G401 (cell line): ENCODE data around the gene ZNF470. TPM values are rescaled to one million over a fixed set of nuclear protein-coding genes. Genes with fewer than 3 reads are reported as not detected.
A peak's percentile ranks its signal among the peaks of the same experiment; 100 is the strongest.

Source experiments
- DNase-seq: peaks from one replicate; pipeline ENCODE4 v3.0.0-alpha.2; 2015; ENCODE audit warnings: low spot score
- in situ Hi-C: cut with HindIII; loops from 2 replicates; pipeline ENCODE4 v1.10.0; 2016; ENCODE audit warnings: low sequenced_read_pairs, mixed read lengths
- total RNA-seq: library from RNA; depleted of rRNA; stranded (reverse); fragments of >200 nt; shearing (Covaris generic); gene quantifications from 2 replicates; pipeline ENCODE4 v1.2.3, GENCODE V29; 2014; rRNA removed

ZNF470 gene
- total RNA-seq, 1 experiment from 2014 or later, result 2.5 TPM

GRCh38 chr19:56601375-56601774, 34.1 kb downstream of the ZNF470 start:
- no peak for DNase-seq
- in situ Hi-C loops, result no loop called here

DNA sequence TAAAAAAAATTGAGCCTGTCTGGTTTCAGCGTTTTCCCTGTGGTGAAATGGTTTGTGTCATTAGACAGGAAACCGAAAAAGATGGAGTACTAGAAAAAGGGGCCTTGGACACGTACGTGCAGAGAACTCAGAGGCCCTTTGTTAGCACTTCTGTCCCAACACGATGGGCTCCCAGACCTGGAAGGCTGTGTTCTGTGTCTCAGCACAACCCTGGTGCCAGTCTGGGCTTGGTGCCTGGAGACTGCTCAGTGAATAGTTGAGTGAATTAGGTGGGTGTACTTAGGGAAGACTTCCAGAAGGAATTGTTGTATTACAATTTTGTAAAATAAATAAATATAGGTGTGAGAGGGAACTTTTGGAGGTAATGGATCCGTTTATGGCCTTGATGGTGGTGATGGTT, 36.6 kb downstream of the ZNF470 start:
- in situ Hi-C loops, result no loop called here
- DNase-seq, result no peak

DNA sequence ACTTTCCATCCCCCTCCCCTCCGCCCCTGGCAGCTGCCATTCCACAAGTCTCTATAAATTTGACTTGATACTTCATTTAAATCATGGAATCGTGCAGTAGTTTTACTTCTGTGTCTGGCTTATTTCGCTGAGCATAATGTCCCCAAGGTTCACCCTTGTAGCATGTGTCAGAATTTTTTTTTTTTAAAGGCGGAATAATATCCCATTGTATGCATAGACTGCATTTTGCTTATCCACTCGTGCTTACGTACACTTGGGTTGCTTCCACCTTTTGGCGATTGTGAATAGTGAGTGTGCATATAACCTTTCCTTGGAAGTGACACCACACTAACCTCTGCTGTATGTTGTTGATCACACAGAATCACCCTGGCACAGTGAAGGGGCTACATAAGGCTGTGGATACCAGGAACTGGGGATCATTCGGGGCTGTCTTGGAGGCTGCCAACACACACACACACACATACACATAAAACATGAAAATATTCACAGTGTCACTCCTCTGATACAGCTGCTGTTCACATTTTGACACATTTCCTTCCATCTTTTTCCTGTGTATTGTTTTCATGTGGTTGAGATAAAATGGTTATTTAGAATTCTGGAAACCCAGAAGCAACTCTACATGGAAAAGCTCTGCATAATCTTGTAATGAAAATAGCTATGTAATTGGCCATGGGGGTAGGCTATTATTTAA, 41.2 kb downstream of the ZNF470 start:
- DNase-seq, result no peak
- in situ Hi-C loops, result no loop called here

GRCh38 chr19:56611288-56611687, 44.0 kb downstream of the ZNF470 start:
- no peak for DNase-seq
- in situ Hi-C loops, result no loop called here

GRCh38 chr19:56612737-56613136, 45.5 kb downstream of the ZNF470 start:
- in situ Hi-C loops, result no loop called here
- no peak for DNase-seq

DNA sequence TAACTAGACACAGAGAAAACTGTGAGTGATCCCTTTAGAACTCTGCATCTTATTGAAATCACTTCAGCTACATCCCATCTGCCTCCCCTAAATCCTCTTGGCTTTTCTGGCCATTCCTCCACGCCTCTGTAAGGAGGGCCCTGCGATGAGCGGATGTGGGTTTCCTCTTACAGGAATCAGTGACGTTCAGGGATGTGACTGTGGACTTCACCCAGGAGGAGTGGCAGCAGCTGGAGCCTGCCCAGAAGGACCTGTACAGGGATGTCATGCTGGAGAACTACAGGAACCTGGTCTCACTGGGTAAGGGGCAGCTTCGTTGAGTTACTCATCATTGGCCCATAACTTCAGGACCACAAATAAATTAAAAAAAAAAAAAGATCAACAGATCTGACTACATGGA, 46.4 kb downstream of the ZNF470 start:
- no peak for DNase-seq
- in situ Hi-C loops, result no loop called here

- DNase-seq, result no peak
- in situ Hi-C loops, result no loop called here
Measured at GRCh38 chr19:56617531-56617930, 50.3 kb downstream of the ZNF470 start.

DNA sequence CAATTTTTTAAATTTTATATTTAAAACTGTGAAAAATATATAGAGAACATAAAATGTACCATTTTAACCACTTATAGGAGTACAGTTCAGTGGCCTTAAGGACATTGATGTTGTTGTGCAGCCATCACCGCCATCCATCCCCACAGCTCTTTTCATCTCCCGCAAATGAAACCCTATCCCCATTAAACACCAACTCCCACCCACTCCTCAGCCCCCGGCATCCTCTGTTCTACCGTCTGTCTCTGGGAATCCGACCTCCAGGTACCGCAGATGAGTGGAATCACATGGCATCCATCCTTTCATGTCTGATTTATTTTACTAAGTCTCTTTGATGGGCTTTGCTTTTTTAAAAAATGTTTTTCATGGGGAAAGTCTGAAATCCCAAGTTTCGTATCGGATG, 51.9 kb downstream of the ZNF470 start:
- in situ Hi-C loops, result no loop called here
- no peak for DNase-seq

- in situ Hi-C loops, result no loop called here
- DNase-seq, result no peak
Measured at GRCh38 chr19:56622374-56622773, 55.1 kb downstream of the ZNF470 start.

DNA sequence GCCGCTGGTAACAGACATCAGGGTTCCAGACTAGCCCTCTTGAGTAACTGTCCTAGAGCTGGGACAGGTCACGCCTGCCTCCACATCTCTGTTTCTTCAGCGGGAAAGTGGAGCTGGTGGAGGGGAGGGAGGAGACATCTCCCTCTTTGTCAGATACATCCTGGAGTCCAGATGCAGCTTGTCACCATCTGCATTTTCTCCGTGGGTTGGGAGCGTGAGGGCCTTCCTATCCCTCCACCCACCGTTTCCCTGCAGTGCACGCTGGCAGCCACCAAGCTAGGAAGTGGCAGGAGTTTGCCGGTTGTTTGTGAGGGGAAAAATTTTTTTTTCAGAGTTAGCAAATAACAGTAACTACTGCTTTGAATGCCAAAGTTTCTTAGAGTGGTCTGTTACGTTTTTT, 55.7 kb downstream of the ZNF470 start:
- in situ Hi-C loops, result no loop called here
- DNase-seq, result no peak

- DNase-seq, result no peak
- in situ Hi-C loops, result no loop called here
Measured at GRCh38 chr19:56625708-56626107, 58.4 kb downstream of the ZNF470 start.

DNA sequence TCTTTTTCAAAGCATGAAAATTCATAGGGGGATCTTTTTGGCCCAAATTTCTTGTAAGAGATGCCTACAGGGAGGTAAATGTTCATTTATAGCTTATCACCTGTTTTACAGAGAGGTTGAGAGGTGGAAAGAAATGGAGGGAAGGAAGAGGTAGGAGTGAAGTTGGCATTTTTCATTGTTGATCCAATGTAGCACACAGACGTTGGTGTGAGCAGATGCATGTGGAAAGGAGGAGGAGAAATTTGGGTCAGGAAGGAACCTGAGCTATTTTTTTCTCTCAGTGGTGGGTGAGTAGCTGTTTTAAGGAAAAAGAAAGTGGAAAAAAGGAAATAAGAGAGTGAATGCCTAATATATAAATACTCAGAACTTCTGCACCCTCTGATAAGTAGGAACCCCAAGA, 65.8 kb downstream of the ZNF470 start:
- DNase-seq, result no peak
- in situ Hi-C loops, result no loop called here

DNA sequence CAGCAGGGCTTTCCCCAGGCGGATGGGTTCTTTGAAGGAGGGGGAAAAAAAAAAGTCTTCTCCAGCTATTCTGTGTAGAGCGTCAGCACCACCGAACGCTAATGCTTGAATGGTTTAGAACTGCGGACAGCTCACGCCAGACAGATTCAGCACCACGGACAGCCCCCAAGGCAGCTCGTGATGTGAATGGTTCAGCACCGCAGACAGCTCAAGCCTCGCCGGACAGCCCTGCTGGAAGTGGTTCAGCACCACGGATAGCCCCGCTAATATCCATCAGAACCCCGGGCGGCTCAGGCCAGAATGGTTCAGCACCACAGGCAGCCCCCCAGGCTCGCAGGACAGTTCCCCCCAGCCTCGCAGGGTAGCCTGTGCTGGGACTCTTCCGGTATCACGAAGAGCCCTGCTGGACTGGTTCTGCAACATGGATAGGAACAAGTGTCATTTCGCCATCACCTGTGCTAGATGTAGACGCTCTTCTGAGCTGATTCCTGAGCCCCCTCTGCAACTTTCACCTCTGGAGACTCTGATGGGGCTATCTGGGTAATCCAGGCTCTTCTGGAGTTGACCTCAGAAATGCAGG, 70.8 kb downstream of the ZNF470 start:
- in situ Hi-C loops, result no loop called here

More for the DNA sequence above, 70.8 kb downstream of the ZNF470 start:
- DNase-seq, result peak; percentile 17

Other genes with a start within 250 kb of the ZNF470 start
- 0.43 and 1.8 TPM in 2 replicates for gene ZNF582, start 173.9 kb upstream of the ZNF470 start, total RNA-seq
- gene ZNF583, start 163.1 kb upstream of the ZNF470 start, total RNA-seq, result 2.1 and 5.2 TPM in 2 replicates
- gene ZNF667, start 90.1 kb upstream of the ZNF470 start, total RNA-seq, result 9.2 and 28.3 TPM in 2 replicates
- gene ZNF471, start 59.6 kb upstream of the ZNF470 start, total RNA-seq, result 1.2 and 1.5 TPM in 2 replicates
- gene ZFP28, start 28.5 kb upstream of the ZNF470 start, total RNA-seq, result 3.1 and 4.5 TPM in 2 replicates
- gene ZNF71, start 27.8 kb downstream of the ZNF470 start, total RNA-seq, result 7.1 and 13.5 TPM in 2 replicates
- gene SMIM17, start 75.7 kb downstream of the ZNF470 start, total RNA-seq, result 0.10 TPM in 1 of 2 replicates, not detected in the other
- gene ZNF835, start 104.3 kb downstream of the ZNF470 start, total RNA-seq, result 0.37 TPM in 1 of 2 replicates, not detected in the other